HG03025 (cell line): ENCODE results near the gene TGFBR3.
A peak's percentile ranks its signal among the peaks of the same experiment; 100 is the strongest.

Experiments
- ATAC-seq: cut with Tn5 transposase; IDR thresholded peaks from one replicate; pipeline ENCODE4 v1.9.1; 2021; ENCODE audit warnings: mild to moderate bottlenecking, moderate library complexity; ENCODE audit not compliant: unreplicated experiment, low FRiP score

TGFBR3 gene

DNA sequence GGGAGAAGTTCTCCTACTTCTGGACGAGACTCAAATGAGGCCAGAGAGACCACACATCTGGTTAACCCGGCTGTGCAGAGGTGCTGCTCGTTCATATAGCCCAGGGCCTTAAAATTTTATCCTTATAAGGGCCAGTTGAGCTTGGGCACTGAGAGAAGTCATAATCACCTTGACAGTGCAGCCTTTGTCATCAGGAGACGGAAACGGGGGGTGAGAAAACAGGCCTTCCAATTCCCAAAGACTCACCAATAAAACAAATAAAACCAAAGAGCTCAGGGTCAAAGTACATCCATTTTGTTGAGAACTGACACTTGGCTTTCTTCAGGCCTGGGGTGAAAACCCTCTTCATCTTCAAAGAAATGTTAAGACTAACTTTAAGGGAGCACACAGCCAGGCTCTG lies 167.1 kb downstream of the TGFBR3 start:
- ATAC-seq, result no peak

DNA sequence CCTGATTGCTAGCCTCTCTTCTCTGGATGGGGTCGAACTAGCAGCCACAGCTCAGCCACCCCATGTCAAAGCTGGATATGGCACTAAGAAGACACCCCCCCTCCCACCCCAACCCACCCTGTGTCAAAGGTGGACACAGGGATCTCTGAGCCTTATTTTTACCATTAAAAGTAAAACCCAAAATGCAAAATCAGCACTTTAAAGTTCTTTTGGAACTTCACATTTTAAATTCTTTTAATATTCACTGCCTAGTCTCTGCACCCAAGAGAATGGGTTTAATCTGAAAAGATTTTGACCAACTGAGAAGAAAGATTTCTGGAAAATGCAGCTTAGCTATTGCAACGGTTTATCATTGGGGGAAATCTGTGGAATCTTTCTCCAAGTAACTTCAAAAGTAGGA lies 167.6 kb downstream of the TGFBR3 start:
- no peak for ATAC-seq

DNA sequence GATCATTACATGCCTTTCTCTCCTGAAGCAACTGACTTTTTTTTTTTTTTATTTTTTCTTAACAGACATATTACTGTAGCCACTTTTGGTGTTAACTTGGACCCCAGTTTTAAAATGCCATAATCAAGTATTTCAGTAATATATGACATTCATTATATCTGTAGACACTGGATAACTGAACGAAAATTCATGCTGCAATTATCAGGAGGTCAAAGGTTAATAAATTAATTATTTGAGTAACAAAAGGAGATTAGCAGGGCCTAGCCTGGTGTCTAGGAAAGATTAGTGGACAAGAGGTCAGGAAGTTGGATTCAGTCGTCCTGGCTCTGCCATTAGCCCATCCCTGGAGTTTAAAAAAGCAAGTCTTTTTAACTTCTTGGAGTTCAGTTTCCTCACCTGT lies 168.1 kb downstream of the TGFBR3 start:
- no peak for ATAC-seq

DNA sequence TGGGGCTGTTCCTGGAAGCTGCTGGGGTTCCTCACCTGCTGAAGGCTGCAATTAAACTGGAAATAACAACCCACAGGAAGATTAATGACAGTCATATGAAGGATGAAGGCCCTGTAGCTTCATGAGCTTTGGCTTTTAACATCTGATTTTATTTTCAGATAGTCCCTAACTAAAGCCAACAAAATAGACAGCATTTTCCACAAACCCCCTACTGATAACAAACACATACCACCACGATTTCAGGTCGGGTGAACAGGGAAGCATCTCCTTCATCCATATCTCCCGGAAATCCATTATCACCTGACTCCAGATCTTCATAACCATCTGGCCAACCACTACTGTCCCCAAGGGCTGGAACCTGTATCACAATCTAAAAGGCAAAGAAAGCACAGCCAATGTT lies 169.6 kb downstream of the TGFBR3 start:
- ATAC-seq, result no peak

DNA sequence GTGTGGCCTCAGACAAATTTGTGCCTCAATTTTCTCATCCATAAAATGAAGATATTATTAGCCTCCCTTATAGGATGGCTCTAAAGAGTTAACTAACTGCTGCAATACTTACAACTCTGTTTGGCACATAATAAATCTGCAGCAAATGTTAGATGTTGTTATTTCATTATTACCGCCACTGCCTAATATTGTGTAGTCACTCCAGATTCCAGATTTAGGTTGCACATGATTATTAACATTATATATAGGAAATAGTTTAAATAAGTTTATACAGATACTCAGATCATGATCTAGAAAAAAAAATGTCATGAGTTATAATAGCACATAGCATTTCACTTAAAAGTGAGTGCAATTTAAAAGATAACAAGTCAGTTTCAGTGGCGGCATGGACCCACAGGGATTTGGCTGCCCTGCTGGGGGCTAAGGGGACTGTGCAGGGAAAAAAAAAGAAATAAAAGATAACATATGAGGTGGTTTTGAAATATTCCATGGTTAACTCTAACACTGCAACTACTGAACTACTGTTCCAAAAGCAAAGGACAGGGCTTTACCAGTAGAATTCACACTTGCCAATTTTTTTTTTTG lies 170.4 kb downstream of the TGFBR3 start:
- no peak for ATAC-seq

DNA sequence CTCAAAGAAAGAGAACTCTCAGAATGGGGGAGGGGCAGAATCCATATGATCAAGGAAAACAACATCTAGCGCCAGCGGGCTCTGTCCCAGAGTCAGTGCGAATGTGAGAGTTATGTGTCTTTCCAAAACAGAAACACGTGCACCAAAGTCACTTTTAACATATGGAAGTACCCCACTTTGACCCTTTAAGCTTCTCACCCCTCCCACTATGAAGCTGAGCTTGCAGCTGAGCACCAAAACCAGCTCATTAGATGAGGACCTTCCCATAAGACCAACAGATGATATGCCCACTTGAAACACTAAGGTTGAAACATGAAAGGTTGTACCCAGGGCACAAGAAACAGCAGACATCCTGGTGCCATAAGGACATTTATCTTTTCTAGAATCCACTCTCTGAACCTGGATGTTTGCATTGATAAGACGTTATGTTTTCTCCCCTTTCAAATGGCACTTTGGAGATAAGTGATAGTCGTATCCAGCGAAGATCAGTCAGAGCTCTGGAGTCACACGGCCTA lies 171.0 kb downstream of the TGFBR3 start:
- ATAC-seq, result no peak

DNA sequence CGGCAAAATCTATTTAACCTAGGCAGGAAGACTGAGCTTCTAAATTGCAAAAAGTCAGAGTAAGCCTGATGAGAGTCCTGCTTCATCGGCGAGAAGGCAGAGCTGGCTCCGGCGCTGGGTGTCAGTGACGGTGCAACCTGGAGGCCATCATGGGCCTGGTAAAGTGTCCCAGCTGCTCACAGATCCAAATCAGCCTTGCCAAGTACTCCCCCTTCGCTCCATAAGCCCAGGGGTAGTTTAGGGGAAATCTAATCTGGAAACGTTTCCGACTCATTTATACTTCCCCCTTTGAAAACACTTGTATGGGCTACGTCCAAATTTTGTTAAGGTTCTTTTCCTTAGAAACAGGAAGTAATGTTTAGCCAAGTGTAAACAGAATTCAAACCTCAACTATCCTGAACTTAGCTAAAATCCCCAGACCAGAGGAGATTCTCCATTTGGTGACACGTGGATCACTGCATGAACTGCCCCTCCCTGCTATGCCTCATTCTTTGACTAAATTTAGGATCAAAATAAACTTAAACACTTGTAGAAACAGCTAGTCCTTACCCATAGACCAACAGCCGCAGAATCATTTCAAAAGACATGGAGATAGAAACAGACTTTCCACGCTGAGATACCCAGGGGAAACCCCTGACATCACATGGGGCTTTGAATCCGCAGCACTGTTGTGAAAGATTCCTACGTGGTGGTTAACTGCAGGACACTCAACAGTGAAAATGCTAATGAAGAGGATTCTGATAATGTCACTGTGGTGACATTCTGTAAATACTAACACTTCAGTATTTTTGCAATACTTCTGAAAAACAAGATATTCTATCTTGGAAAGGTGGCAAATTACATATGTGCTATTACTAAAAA lies 172.7 kb downstream of the TGFBR3 start:
- ATAC-seq, result peak; percentile 46

DNA sequence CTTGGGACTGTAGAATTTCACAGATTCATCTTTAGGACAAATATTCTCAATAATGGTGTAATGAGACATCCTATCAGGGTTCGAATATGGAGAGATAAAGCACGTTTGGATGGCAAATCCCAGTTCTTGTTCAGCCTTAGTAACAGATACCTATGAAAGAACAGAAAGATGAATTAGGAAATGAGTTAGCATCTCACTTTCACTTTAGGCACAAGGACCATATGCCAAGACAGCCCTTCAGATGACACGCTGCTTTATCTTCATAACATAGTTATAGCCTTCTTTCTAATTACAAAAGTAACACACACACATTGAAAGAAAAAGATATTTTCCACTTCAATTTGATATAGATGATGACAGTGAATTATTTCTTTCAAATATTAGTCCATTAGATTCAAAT lies 173.6 kb downstream of the TGFBR3 start:
- no peak for ATAC-seq

DNA sequence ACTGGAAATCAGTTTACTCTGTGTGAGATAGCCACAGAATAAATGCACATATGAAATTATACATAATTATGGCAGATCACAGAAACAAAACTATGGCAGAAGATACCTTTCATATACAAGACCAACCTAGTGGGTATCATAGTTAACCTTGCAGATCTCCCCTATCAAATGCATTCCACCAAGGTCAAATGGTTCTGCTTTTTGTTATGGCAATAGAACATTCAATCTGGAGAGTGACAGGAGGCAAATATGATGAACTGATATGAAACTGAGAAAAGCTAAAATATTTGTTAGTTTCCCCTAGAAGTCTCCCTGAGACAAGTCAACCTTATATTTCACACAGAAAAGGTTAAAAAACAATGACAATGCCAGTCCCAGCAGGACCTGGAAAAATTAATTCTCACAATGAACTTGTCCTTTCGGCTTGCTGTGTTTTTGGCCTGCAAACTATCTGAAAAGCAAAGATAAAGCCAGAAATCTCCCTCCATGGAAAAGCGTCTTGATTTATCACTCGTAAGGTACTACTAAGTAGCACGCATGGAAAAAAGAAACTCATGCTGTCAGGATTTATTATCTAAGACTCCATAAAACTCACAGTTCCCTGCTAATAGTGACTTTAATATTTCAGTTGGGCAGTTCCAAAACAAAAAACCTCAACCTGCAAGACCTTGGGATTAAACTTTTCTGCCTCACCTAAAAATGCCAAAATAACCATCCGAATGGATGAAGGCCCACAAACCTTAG lies 174.3 kb downstream of the TGFBR3 start:
- ATAC-seq, result no peak

DNA sequence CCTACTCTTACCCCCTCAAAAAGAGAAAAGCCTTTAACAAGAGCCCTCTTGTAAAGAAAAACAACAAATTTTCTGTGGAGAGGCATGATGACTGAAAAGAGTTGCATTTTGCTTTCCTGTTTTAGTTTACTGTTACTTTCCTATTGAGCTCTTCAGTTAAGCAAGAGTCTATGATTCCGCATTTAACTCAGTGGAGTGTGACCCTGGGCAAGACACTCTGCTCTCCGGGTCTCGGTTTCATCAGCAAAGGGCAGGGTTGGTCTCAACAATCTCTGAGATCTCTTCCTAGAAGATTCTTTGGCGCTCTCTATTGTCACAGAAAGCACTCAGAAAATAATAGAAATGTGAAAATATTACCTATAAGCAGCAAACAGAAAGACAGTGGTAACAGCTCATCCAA lies 175.7 kb downstream of the TGFBR3 start:
- no peak for ATAC-seq

DNA sequence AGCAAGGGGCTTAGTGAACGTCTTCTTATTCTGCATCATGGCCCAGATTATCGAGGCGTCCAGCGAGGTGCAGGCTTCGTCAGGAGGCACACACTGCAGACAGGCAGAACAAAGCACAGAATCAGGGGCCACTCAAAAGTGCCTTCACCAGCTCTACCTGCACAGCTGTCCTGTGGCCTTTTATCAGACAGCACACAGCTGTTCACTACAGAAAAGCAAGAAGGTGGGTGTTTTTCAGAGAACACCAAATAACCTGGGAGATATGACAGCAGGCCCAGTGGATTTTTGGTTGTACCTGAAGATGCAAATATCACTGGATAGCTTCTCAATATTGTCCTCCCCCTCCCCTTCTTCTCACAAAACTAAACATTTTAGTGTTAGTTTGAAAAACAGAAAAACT lies 177.3 kb downstream of the TGFBR3 start:
- ATAC-seq, result no peak

DNA sequence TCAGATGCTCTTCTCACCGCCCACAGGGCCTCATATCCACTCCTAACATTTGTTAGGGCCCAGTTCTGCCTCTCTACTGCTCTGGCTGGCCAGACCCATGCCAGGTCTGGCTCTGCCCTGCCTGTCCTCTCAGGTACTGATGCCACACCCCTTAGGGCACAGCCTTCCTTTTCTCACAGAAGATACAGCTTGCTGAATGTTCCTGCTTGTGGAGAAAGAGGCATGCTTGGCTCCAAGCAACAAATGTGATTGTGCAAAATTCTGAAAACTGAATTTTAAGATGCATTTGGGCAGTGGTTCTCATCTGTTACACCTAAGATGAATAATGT lies 178.1 kb downstream of the TGFBR3 start:
- no peak for ATAC-seq

DNA sequence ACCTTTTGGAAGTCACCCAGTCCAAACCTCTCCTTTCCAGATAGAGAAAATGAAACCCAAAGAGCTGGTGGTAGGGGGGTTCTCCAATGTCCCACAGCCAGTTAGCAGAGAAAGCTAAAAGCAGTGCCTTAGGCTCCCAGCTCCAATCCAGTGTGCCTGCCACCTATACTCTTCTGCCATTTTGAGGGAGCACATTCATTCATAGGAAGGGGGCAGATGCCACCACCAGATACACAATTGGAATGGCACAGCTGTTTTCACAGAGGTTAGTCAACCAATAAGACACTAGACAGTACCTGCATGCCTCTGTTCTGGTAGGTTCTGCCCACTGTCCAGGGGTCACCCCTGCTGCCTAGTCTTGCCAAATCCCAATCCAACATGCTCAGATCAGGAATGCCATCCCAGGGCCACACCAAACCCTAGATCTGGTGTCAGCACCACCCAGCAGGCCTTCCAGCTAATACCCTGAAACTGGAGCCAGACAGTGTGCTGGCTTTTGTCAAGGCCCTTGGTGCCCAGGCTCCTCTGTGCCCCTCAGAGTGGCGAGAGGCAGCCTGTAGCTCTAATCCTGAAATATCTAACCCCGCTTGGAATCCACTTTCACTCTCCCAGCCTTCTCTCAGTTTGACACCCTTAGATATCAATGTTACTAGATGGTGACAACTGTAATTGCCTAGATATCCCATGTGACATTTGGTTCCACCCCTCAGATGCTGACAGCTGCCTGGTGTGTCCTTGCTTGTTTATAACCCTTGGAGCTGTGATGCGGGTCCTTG lies 178.6 kb downstream of the TGFBR3 start:
- no peak for ATAC-seq

DNA sequence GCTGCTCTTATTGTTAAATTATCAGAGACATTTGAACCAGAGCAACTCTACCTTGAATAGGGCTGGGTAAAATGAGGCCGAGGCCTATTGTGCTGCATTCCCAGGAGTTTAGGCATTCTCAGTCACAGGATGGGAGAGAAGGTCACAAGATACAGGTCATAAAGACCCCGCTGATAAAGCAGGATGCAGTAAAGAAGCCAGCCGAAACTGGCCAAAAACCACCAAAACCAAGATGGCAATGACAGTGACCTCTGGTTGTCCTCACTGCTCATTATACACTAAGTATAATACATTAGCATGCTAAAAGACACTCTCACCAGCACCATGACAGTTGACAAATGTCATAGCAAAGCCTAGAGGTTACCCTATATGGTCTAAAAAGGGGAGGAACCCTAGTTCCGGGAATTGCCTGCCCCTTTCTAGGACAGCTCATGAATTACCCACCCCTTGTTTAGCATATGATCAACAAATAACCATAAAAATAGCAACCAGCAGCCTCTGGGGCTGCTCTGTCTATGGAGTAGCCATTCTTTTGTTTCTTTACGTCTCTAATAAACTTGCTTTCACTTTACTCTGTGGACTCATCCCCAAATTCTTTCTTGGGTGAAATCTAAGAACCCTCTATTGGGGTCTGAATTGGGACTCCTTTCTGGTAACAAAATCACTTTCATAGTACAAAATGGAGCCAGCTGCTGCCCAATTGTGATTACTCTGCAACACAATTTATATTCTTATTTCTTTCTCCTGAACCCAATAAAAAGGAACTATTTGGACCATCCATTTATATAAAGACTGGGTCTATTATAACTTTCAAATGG lies 179.6 kb downstream of the TGFBR3 start:
- ATAC-seq, result no peak

DNA sequence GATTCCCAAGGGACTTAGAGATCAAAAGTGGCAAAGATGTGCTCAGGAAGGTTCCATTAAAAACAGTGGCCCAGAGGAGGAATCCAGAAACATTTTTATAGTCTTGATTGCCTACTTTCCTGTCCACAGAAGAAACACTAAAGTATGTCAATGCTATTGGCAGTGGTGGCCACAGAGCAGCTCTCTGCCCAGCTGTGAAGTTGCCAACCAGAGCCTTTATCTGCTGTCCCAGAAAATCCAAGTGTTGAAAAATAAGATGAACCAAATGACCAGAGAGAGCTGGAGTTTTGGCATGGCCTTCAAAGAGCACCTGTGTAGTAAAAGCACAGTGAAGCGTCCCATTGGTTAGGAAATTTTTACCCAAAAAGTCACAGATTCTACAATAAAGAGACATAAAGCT lies 181.2 kb downstream of the TGFBR3 start:
- ATAC-seq, result no peak

DNA sequence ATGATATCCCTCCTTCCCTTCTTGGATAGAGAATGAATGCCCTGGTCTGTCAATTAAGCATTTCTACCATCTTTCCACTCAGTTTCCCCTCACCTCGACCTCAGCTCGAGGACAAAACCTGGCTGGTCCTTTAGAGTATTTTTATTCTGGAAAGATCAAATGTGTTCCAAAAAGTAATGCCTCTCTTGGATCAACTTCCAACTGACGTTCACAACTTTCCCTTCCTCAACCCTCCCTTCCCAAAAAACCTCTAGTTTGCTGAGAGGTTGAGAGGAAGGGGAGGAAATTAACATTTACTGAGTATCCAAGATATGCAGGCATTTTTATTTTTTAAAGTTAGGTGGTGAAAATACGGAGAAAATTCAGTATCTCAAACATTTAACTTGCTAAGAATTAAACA lies 182.9 kb downstream of the TGFBR3 start:
- no peak for ATAC-seq

DNA sequence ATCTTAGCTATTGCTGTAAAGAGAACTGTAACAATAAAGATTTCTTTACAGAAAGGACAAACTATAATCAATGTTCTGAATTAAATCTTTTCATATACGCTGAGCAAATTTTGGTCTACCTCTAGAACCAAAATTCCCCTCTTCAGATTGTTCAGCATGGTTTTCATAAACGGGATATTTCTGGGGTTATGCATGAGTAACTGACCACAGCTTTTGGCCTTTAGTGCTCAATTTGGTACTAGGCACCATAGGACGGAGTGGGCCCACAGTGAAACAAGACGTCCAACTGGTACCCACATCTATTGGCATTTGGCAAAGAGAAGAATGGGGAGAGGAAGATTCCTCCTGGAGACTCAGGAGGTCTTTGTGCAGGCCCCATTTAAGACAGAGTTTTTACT lies 184.5 kb downstream of the TGFBR3 start:
- ATAC-seq, result no peak

DNA sequence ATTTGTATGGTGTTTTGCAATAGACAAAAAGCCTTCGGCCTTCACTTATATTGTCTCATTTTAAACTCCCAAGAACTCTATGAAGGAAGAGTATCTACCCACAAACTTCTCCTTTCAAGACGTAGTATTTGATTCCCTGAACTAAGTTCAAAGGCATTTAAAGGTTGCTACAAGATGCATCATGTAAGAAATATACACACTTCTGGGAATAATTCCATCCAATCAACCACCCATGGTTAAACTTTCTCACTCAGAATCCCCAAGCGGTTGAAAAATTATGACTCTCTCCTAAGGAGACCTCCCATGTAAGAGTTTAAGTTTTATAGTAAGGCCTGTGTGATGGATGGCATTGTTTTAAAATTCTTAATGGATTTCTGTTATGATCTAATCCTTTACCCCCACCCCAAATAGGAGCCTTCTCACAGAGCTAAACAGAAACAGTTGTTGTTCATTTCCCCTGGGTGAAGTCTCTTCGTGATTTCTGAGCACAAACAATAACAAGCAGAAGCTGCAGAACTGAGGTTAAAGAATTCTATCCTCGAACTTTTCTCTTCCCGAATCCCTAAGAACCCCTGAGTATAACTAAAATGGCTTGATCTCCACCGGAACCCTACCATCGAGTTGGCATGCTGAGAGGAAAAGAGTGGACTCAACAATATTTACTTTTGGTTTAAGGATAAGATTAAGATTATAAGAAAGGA lies 185.0 kb downstream of the TGFBR3 start:
- ATAC-seq, result no peak

DNA sequence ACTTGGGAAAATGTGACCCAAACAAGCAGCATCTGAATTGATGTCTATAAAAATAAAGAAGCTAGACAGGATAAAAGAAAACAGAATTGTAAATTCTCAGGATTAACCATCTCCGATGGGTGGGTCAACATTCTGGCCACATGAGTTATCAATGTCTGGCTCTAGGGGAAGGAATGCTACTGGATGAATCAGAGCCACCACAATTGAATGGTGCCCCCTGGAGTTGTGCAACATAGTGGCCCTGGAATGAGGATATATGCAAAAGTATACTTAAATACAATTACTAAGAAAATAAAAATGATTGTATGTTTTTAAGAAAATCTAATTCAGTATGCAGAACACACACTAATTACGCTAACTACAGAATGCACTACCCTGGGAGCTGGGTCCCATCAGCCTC lies 185.6 kb downstream of the TGFBR3 start:
- ATAC-seq, result no peak
